SW 1271 (cell line): ENCODE measurements around the gene CCDC174.
"Not testable (repeated sequence)": the region's sequence is repeated elsewhere in the genome, so short reads cannot be mapped to it uniquely, and the experiment has no call there.

Experiments used
- DNase-seq, 2 experiments: peaks; one replicate each; lab custom pipeline; 2025; lab: John Stamatoyannopoulos, UW

CCDC174 gene

DNA sequence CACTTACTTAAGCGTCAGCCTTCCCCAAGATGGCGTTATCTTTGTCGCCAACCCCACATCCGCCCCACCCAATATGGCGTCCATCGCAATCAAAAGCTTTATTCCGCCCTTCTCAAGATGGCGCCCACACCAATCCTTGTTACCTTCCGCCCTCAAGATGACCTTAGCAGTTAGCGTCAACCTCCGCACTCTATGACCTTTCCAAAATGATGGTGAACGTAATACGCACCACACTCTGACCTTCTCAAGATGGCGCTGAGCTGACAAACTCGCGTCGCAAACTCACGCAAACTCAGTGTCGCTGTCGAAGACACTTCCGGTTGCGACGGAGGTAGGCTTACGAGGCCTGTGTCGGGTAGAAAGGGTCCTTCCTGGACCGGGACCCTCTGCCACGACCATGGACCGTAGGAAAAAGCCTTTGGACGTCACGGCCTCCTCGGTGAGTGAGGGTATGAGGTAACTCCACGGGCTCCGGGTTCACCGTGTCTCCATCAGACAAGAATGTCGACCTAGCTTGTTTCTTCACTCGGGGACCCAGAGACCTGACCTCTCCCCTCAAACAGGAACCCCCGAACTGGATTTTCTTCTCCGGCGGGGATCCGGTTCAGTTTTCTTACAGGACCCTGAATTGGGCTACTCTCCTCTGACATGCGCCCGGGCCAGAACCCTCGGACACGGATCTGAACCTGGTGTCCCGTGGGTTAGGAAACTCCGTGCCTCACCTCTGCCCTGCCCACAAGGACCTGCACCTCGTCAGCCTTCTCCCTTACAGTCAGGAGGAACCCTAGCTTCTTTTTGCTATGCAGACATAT is at the start of gene CCDC174:
TSS of gene CCDC174 (plus strand) at position 323 of the 812 bp plus-strand sequence. CDS start at position 398, 75 bp downstream.
- peak; percentile 99 to 100 for DNase-seq

DNA sequence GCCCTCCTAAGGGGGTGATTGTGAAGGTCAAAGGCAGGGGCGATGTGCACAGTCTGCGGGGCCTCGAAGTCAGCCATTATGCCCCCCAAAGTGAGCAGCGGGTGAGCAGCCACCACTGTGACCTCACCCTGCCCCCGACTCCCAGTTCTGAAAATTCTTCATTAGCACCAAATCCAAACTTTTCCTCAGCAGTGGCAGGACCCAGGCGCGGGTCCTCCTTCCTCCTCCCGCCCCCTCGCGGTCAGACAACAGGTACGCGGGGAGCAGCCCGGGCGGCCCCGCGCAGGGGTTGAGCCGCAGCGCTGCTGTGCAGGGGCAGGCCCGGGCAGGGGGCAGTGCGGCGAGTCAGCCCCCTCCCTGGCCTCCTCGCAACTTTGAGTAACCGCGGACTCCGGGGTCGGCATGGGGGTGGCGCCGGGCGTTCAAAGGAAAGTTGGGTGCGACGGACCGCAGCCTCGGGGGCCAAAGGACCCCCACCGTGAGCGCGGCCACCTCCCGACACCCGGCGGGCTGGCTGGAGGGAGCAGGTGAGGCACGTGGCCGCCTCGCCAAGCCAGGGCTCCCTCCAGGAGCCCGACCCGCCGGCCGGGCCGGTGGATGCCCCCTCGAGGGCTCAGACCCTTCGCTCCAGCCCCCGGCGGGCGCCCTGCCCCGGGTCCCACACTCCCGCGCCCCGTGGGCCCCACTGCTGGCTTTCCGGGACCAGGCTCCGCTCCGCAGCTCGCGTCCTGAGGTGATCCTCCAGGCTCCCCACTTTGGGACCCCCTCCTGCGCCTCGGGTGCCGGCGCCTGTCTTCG is 49.4 kb upstream of the CCDC174 start:
- DNase-seq = no peak

DNA sequence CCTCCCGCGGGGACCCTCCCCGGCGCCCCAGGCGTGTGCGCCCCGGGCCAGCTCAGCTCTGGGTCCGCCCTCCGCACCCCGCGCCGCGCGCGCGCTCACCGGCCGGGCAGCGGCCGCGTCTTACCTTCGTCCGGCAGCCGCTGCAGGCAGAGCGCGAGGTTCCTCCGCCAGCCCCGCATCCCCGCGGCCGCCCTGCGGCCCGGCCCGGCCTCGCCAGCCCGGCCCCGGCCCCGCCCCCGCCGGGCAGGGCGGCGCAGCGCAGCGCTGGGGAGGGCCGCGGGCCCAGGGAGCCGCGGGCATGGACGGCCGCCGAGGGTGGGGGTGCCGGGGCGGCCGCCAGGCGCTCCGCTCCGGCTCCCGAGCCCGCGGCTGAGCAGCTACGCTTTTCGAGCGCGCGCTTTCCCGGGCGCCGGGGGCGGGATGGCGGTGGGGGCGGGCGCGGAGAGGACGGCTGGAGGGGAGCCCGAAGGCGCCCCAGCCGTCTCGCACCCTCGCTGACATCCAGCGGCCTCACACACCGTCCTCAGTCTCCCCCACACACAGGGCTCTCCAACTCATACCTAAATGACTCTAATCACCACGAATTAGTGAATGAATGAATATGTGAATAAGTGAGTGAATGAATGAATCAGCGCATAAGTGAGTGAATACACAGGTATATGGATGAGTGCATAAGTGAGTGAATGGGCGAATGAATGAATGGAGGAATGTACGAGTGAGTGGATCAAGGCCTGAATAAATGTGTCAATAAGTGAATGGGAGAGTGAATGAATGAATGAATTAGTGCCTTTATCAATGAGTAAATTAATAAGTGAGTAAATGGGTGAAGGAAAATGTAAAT is 48.5 kb upstream of the CCDC174 start:
- DNase-seq = no peak

GRCh38 chr3:14605067-14605466 is 46.5 kb upstream of the CCDC174 start:
- no peak for DNase-seq

DNA sequence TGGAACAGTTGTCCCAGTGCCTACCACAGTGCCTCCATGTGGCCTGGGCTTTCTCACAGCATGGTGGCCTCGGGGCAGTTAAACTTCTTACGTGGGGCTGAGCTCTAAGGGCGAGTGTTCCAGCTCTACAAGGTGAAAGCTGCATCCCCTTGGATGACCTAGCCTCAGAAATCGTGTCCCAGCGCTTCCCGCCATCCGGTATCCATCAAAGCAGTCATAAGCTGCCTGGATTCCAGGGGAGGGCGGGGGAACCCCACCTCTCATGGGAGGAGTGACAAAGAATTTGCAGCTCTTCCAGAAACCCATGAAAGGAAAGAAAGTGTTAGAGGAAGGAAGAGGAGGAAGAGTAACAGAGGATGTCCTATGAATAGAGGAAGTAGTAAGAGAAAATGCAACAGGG is 45.8 kb upstream of the CCDC174 start:
- no peak for DNase-seq

DNA sequence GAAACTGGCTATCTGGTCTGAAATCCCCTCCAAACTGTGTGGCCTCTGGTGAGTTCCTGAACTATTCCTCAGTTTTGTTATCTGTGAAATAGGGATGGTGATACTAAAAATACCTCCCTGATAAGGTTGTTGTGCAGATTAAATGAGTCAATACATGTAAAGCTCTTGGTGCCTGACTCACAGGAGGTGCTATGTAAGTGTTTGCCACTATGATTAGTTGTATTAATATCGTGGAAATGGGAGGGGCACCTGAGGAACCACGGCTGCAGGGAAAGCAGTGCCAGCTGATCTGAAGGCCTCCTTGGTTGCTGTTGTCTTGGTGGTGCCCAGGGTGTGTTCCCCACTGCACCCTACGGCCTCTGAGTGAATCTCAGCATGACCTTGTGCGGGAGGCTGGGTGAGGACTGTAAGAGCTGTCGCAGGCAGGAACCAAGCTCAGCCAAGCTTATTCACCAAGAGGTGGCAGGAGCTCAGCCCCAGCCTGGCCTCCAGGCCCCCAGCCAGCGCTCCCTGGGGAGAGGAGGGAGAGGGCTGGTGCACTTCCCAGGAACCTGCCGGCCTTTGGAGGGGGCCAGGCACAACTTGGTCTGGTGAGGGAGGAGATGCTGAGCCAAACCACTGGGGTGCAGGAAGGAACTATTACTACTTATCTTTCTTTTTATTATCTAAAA is 44.8 kb upstream of the CCDC174 start:
- DNase-seq = no peak

DNA sequence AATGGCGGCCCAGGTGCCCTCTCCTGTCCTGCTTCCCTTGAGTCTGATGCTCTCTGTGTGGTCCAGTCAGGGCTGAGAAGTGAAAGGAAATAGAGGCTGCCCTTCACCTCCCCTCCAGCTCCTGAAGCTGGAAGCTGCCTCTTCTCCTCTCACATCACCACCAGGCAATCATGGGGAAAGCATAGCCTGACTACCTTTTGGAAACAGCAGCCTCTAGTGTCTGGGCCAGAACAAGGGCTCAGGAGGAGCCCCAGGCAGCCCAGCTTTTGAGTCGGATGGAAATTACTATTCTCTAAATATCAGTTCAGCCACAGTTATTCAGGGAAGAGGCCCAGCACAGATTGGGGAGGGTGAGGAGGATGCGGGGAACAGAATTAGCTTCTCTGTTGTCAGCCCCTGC is 43.3 kb upstream of the CCDC174 start:
- DNase-seq = no peak

- not testable (repeated sequence) for DNase-seq
Observed at GRCh38 chr3:14609058-14609457, 42.5 kb upstream of the CCDC174 start.

GRCh38 chr3:14609506-14609905 is 42.1 kb upstream of the CCDC174 start:
- no peak for DNase-seq

DNA sequence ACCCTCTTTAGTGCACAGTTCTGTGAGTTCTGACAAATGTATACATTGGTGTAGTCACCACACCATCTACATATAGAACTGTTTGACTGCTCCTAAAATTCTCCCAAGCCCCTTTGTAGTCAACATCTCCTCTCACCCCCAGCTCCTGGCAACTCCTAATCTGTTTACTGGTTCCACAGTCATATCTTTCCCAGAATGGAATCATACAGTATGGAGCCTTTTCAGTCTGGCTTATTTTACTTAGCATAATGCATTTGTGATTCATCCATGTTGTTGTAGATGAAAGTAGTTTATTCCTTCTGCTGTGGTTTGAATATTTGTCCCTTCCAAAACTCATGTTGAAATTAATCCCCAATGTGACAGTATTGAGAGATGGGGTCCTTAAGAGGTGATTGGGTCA is 41.6 kb upstream of the CCDC174 start:
- no peak for DNase-seq

DNA sequence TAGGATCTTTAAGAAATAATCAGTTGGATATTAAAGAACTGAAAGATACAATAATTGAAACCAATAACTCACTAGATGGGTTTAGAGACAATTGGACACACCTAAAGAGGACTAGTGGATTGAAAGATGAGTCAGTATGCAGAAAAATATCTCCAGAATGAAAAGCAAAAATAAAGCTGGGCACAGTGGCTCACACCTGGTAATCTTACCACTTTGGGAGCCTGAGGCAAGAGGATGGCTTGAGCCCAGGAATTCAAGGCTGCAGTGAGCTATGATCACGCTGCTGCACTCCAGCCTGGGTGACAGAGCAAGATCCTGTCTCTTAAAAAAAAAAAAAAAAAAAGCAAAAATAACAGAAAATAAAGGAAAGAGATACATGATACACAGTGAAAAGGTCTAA is 37.4 kb upstream of the CCDC174 start:
- DNase-seq = no peak

- DNase-seq = no peak
Observed at GRCh38 chr3:14614862-14615261, 36.7 kb upstream of the CCDC174 start.

DNA sequence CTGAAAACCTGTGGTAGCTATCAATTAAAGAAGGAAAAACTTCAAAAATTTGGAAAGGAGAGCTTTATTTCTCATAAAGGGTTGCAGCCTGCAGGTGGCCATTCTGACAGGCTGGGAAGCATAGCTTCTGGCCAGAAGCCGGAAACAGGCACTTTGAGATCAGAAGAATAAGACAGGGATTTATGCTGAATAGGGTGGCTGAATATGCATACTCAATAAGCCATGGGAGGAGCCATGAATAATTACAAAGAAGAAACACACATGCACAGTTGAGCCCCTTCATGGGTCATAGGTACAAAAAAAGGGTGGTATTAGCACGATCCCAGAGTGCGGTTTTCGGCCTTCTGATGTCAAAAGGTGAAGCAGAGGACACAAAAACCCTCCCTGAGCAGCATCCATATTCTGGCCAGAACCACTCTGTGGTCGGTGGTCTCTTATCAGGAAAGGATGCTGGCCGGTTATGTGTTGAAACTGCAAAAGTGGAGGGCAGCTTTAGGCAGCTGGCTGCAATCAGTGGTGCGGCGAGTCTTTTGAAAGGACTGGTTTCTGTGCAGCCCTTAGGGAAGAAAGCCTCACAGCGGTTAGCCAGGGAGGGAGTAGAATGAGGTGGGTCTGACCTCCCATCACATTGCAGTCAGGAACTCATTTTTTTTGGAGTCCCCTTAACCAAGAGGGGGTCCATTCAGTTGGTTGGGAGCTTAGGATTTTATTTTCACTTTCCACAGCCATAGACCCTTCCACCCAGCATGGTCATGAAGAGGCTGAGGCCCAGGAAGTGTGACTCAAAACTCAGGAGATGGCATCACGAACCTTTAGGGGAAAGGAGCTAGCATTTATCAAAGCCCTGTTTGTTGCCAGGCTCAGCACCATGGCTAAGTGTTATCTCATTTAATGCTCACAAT is 34.7 kb upstream of the CCDC174 start:
- peak; percentile 59 to 81 for DNase-seq

- peak; percentile 59 to 81 for DNase-seq
Observed at GRCh38 chr3:14617508-14618023, 34.0 kb upstream of the CCDC174 start.

DNA sequence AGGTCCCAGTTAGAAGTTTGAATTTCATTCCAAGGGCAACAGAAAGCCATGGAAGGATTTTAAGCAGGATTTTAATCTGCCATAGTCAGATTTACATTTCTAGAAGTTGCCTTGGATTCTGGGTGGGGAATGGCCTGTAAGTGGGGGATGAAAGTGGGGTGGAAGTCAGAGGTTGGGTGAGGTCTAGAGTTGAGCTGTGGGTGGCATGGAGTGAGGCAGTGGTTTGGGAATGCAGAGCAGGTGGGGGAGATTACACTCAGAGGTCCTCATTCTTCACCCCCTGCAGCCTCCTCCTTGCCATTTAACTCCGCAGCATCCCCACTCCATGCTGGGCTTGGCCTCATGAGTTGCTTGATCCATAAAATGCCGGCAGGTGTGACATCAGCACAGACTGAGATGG is 32.0 kb upstream of the CCDC174 start:
- no peak for DNase-seq

- peak in 1 of 2 experiments; percentile 27 for DNase-seq
Observed at GRCh38 chr3:14620512-14620911, 31.1 kb upstream of the CCDC174 start.

- no peak for DNase-seq
Observed at GRCh38 chr3:14621093-14621492, 30.5 kb upstream of the CCDC174 start.

- no peak for DNase-seq
Observed at GRCh38 chr3:14622368-14622767, 29.2 kb upstream of the CCDC174 start.

DNA sequence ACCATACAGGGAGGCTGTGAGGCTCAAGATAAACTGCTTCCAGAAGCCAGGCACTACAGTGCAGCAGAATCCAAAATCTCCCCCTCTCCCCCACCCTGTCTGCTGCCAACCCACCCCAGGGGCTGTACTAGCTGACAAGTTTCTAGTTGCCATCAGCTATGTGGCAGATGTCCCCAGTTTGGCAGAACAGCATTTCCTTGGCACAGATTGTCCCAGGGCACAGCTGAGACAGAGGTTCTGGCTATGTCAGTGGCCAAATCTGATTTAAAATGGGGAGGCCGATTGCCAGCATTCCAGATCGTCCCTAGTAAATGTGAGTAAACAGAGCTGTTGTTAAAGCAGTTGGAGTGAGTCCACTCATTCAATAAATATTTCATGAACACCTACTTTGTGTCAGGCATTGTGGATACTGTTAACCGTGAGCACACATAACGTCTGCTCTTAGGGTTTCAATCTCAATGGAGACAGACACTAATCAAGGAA is 28.0 kb upstream of the CCDC174 start:
- DNase-seq = no peak

- no peak for DNase-seq
Observed at GRCh38 chr3:14624498-14624897, 27.1 kb upstream of the CCDC174 start.
